Measurements from ENCODE around the gene POPDC2.

The POPDC2 gene

DNA sequence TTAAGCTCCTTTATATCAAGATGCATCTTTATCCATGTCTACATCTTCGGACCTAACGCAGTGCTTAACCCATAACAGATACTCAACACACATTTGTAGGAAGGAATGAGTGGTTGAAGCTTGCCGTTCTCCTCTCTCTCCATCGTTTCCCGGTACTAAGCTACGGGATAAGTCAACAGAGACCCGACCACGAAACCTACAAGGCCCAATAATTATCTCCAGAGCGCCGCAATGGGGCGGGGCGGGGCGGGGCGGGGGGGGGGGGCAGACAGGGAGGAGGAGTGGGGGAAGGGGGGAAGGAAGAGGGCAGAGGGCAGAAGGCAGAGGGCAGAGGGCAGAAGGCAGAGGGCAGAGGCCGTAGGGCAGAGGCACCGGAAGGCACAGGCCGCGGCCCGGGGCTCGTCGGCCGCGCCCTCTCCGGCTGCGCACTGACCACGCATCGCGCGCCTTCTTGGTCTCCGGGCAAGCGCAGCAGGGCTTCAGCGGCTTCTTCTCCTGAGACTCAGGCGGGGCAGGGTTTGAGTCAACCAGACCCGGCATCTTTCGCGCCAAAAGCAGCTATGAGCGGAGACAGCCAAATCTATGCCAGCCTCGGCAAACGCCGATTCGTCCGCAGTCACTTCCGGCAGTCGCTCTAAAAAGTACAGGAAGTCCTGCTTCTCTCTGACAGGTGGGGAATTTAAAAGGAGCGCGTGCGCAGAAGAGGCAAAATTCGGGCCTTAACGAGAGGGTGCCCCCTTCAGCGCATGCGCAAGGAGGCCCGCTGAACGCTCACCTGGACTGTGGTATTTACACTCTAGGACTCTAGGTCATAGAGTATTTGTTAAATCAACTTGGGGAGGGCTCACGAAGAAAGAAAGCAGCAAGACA lies 16.6 kb upstream of the POPDC2 start, which contains the start of gene COX17:
Gene COX17 (minus strand): TSS at position 636 of the 870 bp plus-strand sequence. CDS start 96 bp downstream, at position 540.
- peak; percentile 84 to 97 for DNase-seq (ENCODE audit: low spot score in 2 of 2)
- peaks cover 28% of the 10 kb centered on the region for H3K4me1 Mint-ChIP-seq
- no peaks in the 10 kb centered on the region for H3K9me3 Mint-ChIP-seq

DNA sequence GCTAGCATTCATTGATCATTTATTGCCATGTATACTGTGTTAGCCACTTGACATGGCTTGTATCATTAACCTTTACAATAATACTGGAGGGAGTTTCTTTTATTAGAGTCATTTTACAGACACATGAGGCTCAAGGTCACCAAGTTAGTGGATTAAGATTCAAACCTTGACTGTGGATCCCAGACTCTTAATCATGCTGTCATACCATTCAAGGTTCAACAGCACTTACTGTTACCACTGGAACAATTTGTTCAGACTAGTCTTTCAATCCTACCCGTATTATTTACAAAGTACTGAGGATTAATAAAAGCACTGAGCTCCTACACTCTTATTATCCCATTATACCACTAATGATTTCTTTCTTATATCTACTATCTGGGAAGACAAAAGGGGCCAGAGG lies 15.6 kb upstream of the POPDC2 start:
- H3K4me1 Mint-ChIP-seq: peaks cover 28% of the 10 kb centered on the region
- DNase-seq (ENCODE audit: low spot score in 2 of 2): no peak

More for the DNA sequence above, 16.6 kb upstream of the POPDC2 start, which contains the start of gene COX17:
- Mint-ChIP-seq H3K27ac (peak within 1 kb of the TSS; percentile 98), H3K36me3 (peaks cover 60% of the 10 kb centered on the region), H3K4me3 (peak within 1 kb of the TSS; percentile 80)
- ATAC-seq: peak; percentile 95

DNA sequence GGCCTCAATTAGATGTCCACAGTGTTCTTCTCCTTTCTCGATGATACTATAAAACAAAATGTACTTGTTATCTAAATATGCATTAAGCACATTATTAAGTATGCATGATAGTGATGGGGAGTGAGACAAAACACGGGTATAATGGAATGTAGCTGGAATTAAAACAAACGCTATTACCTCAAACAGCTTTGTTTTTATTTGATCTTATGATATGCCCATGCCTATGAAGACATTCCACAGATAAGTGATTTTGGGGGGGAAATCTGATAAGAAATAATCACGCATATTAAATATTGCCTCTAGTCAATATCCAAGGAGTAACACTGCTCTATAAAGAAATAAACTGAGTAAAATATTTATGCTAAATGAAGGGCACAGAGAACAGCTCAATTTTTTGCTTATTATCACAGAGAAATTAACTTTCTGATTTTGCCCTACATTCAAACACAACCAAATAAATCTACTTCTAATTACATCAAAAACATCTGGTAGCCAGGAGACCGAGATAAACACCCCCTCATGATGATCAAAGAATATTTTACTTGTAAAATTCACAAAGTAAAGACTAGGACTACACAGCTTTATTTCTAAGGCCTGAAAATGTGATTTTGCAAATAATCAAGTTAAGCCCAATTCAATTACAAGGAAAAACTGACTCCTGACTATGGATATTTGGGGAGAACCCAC lies 14.9 kb upstream of the POPDC2 start:
- Mint-ChIP-seq H3K9me3 (no peaks in the 10 kb centered on the region), H3K27ac (peak overlapping the region; percentile 98), H3K36me3 (peaks cover 77% of the 10 kb centered on the region), H3K4me3 (peak overlapping the region; percentile 80), H3K4me1 (peaks cover 28% of the 10 kb centered on the region)
- DNase-seq (ENCODE audit: low spot score in 2 of 2) (no peak), ATAC-seq (no peak)

More for the DNA sequence above, 15.6 kb upstream of the POPDC2 start:
- peak overlapping the region; percentile 80 for H3K4me3 Mint-ChIP-seq
- H3K9me3 Mint-ChIP-seq: no peaks in the 10 kb centered on the region
- H3K27ac Mint-ChIP-seq: peak overlapping the region; percentile 98
- H3K36me3 Mint-ChIP-seq: peaks cover 70% of the 10 kb centered on the region
- ATAC-seq: no peak

DNA sequence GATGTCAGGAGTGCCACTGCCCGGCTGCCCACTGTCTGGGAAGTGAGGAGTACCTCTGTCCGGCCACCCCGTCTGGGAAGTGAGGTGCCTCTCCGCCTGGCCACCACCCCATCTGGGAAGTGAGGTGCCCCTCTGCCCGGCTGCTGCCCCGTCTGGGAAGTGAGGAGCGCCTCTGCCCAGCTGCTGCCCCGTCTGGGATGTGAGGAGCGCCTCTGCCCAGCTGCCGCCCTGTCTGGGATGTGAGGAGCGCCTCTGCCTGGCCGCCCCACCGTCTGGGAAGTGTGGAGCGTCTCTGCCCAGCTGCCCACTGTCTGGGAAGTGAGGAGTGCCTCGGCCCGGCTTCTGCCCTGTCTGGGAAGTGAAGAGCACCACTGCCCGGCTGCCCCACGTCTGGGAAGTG lies 13.5 kb upstream of the POPDC2 start:
- Mint-ChIP-seq H3K4me3 (no peak overlapping the region), H3K4me1 (peaks cover 28% of the 10 kb centered on the region), H3K9me3 (no peaks in the 10 kb centered on the region), H3K36me3 (peaks cover 91% of the 10 kb centered on the region), H3K27ac (no peak overlapping the region)
- no peak for ATAC-seq
- no peak for DNase-seq (ENCODE audit: low spot score in 2 of 2)

DNA sequence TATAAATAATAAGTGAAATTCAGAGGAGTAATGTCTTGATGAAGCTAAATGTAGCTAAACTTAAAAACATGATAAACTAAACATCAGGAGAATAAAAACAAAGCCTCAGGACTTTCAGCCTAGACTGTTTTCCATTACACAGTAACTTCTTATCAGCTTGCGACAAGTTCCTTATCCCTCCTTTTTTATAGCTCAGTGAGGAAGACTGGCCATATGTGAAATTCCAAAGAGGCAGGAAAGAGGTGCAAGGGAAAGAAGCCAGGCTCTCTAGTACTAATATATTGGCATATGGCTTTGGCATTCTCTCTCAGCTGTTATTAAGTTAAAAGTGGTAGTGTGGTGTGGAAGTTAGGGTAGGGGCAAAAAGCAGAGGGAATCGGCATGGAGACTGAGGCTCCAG lies 12.4 kb upstream of the POPDC2 start:
- peaks cover 26% of the 10 kb centered on the region for H3K4me1 Mint-ChIP-seq
- H3K36me3 Mint-ChIP-seq: peaks cover 98% of the 10 kb centered on the region
- no peaks in the 10 kb centered on the region for H3K9me3 Mint-ChIP-seq
- no peak for DNase-seq (ENCODE audit: low spot score in 2 of 2)
- no peak overlapping the region for H3K4me3 Mint-ChIP-seq
- no peak for ATAC-seq
- peak overlapping the region; percentile 53 for H3K27ac Mint-ChIP-seq

DNA sequence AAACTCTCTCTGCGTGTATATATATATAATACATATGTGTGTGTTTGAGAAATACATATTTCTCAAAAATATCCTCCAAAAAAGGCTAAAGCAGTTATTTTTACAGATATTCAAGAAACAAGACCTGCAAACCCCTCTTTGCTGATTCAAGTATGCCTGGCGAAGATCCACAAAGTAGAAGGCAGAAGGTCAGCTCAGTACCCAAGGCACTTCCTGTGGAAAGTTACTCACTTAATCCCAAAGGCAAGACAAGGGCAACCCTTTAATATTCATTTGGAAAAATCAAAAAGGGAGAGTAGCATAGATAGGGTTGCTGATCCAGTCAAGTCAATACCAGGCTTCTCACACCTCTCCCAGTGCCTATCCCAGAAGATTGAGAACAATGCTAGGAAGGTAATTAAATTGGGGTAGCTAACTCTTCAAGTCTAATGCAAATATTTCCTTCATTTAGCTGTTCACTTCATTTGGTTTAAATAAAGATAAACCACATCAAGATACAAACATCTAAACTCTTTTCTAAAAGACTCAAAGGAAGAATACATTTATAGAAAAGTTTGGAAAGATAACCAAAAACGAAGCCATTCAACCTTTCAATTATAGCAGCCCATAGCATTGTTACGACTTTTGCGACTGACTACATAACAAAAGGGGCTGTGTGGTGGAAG lies 9.6 kb upstream of the POPDC2 start:
- DNase-seq (ENCODE audit: low spot score in 2 of 2) (no peak), ATAC-seq (no peak)
- Mint-ChIP-seq H3K27ac (peak overlapping the region; percentile 43), H3K4me1 (peaks cover 1% of the 10 kb centered on the region), H3K9me3 (no peaks in the 10 kb centered on the region), H3K36me3 (peaks cover 81% of the 10 kb centered on the region), H3K4me3 (no peak overlapping the region)

DNA sequence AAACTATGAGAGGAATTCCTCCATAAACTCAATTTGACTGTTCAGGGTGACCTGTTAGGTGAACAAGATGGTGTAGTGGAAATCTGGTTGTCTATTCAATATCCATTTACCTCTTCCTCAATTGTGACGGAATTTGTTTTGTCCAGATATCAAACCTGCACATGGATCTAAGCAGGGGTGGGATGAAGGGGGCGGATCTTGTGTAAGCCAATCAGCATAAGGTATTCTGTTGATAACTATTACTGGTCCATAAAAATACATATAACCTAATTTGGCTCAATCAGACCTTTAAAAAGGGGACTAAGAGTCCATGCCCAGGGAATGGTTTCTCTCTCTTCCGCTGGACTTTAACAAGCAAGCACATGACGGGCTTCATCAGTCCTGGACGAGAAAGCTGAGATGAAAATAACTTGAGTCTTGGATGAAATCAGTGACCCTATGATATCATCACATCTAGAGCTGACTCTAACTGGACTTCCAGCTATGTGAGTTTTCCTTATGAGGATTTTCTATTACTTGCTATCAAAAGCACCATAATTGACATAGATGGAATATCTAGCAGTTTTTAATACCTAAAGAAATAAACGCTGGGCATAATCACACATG lies 5.7 kb upstream of the POPDC2 start:
- Mint-ChIP-seq H3K36me3 (peaks cover 47% of the 10 kb centered on the region), H3K9me3 (no peaks in the 10 kb centered on the region), H3K27ac (no peak overlapping the region), H3K4me1 (peaks cover 14% of the 10 kb centered on the region), H3K4me3 (no peak overlapping the region)
- DNase-seq (ENCODE audit: low spot score in 2 of 2): no peak
- ATAC-seq: no peak

DNA sequence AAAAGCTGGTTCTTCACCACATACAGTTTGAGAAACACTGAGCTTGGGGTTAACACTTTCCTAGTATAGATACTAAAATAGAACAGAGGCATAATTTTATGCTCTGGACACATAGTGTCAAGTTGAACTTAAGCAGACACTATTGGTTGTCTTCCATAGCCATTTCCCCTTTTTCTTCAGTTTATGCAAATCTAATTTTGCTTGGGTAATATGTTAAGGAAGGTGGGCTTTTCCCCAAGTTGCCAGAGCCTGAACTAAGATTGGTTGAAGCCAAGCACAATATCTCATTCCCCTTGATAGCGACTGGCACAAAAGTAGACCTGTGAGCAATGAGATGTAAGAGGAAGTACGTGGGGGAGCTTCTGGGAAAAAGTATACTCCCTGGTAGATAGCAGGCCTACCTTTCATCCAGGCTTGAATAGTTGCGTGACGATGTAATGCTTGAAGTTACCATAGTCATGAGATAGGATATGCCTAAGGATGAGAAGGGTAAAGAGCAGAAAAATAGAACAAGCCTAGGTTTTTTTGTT lies 4.5 kb upstream of the POPDC2 start:
- ATAC-seq (no peak), DNase-seq (ENCODE audit: low spot score in 2 of 2) (no peak)
- Mint-ChIP-seq H3K36me3 (peaks cover 35% of the 10 kb centered on the region), H3K4me3 (no peak overlapping the region), H3K9me3 (no peaks in the 10 kb centered on the region), H3K4me1 (peaks cover 14% of the 10 kb centered on the region), H3K27ac (peak overlapping the region; percentile 56)

DNA sequence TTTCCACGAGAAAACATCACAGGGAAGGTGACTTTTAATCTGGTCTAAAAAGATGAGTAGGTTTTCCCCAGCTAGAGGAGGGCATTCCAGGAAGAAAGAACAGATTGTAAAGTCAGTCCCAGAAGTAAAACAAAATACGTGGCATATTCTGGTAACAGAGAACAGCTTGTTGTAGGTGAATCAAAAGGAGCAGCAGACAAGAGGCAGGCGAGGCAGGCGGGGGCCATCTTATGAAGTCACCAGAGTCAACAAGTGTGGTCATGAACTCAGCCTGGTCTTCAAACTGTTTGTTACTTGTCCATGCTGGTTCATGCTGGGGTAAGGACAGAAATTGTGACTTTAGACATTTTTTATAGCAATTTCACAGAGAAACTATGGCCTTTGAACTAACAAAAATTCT lies 4.0 kb upstream of the POPDC2 start:
- Mint-ChIP-seq H3K4me1 (peaks cover 14% of the 10 kb centered on the region), H3K4me3 (no peak overlapping the region), H3K27ac (no peak overlapping the region), H3K9me3 (no peaks in the 10 kb centered on the region), H3K36me3 (peaks cover 30% of the 10 kb centered on the region)
- ATAC-seq (no peak), DNase-seq (ENCODE audit: low spot score in 2 of 2) (no peak)

DNA sequence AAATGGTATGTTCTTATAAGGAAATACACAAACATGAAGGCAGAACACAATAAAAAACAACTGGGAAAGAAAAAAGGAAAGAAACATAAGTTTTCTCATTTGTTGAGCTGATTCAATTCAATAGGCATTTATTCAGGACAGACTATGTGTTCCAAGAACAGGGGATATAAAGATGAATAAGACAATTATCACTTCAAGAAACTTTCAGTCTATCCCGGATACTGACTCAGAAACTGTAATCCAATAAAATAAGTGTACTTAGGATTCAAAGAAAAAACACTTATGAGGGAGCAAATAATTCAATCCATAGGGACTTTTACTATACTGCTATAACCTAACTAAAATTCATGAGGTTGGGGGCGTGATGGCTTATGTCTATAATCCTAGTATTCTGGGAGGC lies 3.5 kb upstream of the POPDC2 start:
- ATAC-seq (no peak), DNase-seq (ENCODE audit: low spot score in 2 of 2) (no peak)
- no peaks in the 10 kb centered on the region for H3K9me3 Mint-ChIP-seq
- H3K27ac Mint-ChIP-seq: no peak overlapping the region
- peaks cover 25% of the 10 kb centered on the region for H3K36me3 Mint-ChIP-seq
- H3K4me3 Mint-ChIP-seq: no peak overlapping the region
- peaks cover 14% of the 10 kb centered on the region for H3K4me1 Mint-ChIP-seq

DNA sequence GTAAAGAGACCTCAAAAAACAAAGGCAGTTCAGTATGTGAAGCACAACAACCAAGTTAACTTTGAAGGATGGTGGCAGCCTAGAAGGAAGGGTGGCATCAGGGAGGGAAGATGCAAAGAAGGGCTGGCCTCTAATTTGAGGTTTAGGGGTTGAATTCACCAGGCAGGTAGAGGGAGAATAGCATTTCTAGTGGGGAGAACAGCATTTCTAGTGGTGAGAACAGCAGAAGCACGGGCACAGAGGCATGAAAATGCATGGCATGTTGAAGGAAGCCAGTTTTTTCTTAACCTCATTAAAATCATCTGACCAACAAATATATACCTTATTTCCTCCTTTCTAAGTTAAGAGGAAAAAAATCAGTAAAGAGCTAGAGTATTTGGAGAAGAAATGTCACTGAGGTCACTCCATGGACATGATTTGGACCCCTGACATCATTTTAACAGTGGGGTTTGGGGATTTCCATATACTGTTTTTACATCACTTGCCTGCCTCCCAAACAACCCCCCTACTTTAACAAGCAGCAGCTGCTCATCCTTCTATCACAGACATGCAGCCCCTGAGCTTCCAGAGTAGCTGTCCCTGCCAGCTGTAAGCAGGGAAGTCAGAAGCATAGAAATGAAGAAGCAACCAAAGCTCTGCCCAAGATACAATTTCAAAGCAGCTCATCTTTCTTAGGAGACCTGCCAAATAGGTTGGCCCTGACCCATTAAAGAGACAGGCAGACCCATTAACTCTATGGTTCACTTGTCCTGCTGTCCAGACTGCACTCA lies 2.4 kb upstream of the POPDC2 start:
- H3K27ac Mint-ChIP-seq: peak overlapping the region; percentile 10

DNA sequence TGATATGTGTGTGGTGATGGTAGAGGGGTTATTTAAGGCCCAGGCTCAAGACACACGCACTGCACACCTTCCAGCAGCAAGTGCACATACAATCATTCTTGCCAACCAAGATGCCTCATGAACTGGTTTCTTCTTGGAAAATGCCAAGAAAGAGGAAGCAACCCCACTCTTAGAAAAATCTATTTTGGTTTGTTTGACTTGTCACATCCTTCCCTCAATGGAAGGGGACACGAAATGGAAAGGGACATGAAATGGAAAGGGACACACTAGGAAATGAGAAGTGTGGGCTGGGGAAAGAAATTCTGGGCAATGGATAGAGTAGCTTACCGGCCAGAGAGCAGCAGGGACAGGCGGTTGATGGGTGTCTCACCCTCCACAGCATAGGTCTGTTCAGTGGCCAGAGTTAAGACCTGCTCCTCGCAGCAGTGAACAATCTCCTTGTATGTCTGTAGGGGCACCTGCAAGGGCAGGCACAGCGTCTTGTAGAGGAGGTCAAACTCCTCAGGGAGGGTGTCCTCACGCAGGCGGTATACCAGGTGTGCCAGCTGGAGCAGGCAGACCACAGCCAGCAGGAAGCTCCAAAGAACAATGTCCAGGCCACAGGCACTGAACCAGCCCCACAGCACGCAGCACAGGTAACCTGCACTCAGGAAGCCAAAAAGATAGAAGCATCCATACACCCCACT lies 640 bp downstream of the POPDC2 start:
- ATAC-seq (no peak), DNase-seq (ENCODE audit: low spot score in 2 of 2) (no peak)
- peaks cover 6% of the 10 kb centered on the region for H3K36me3 Mint-ChIP-seq
- H3K4me1 Mint-ChIP-seq: peaks cover 14% of the 10 kb centered on the region
- no peak overlapping the region for H3K4me3 Mint-ChIP-seq
- peak overlapping the region; percentile 54 for H3K27ac Mint-ChIP-seq
- no peaks in the 10 kb centered on the region for H3K9me3 Mint-ChIP-seq

More for the DNA sequence above, 2.4 kb upstream of the POPDC2 start:
- no peak for DNase-seq (ENCODE audit: low spot score in 2 of 2)
- no peak overlapping the region for H3K4me3 Mint-ChIP-seq
- H3K9me3 Mint-ChIP-seq: no peaks in the 10 kb centered on the region
- ATAC-seq: no peak
- H3K36me3 Mint-ChIP-seq: peaks cover 16% of the 10 kb centered on the region
- peaks cover 14% of the 10 kb centered on the region for H3K4me1 Mint-ChIP-seq

DNA sequence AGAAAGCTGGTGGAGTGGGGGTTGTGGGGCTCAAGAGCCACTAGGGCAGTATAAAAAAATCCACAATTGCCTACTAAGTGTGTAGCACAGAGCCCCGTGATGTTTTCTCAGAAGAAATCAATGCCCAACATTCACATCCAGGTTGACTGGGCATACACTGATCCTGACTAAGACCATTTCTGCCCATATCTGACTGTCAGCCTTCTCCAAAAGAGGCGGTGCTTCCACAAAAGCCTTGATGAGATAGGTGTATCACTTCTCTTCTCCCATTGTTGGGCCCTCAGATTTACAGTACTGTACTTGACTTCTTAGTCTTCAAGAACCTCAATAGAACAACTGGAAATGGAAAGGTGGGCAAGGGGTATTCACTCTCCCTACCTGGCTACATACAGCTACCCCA lies 1.4 kb downstream of the POPDC2 start:
- peaks cover 8% of the 10 kb centered on the region for H3K4me1 Mint-ChIP-seq
- H3K4me3 Mint-ChIP-seq: no peak overlapping the region
- H3K27ac Mint-ChIP-seq: no peak overlapping the region
- DNase-seq (ENCODE audit: low spot score in 2 of 2) (peak in 1 of 2 donors; percentile 40), ATAC-seq (no peak)
- no peaks in the 10 kb centered on the region for H3K9me3 Mint-ChIP-seq
- no peaks in the 10 kb centered on the region for H3K36me3 Mint-ChIP-seq
